Loucy (cell line): ENCODE data around the gene TOGARAM2.

Experiments
- H2AFZ ChIP-seq: fragments of 200-600 bp; sonication (generic); 2 replicates; pipeline ENCODE4 v1.6.0; 2016; ENCODE audit warnings: antibody characterized with exemption, mild to moderate bottlenecking, low read length, moderate library complexity
- H3F3A ChIP-seq: fragments of 200-600 bp; 2 replicates; pipeline ENCODE4 v1.6.0; 2016; ENCODE audit warnings: antibody characterized with exemption, low read depth, mild to moderate bottlenecking
- H3K27me3 ChIP-seq: fragments of 200-600 bp; sonication (generic); 2 replicates; pipeline ENCODE4 v1.6.1; 2014; ENCODE audit warnings: low read length, mild to moderate bottlenecking; ENCODE audit not compliant: insufficient read depth, poor library complexity, severe bottlenecking
- H3K36me3 ChIP-seq: fragments of 200-600 bp; sonication (generic); 2 replicates; pipeline ENCODE4 v1.6.1; 2016; ENCODE audit warnings: low read length; ENCODE audit not compliant: insufficient read depth
- H3K4me1 ChIP-seq: fragments of 200-600 bp; sonication (generic); 2 replicates; pipeline ENCODE4 v1.5.1; 2014; ENCODE audit warnings: low read length, mild to moderate bottlenecking; ENCODE audit not compliant: insufficient read depth, poor library complexity, severe bottlenecking
- H3K4me2 ChIP-seq: fragments of 200-600 bp; sonication (generic); 2 replicates; pipeline ENCODE4 v1.6.0; 2014; ENCODE audit warnings: antibody characterized with exemption, low read length, low read depth, mild to moderate bottlenecking; ENCODE audit not compliant: poor library complexity, severe bottlenecking
- H3K4me3 ChIP-seq: fragments of 200-600 bp; sonication (generic); 2 replicates; pipeline ENCODE4 v1.5.1; 2014; ENCODE audit warnings: low read length, mild to moderate bottlenecking, mixed read lengths; ENCODE audit not compliant: poor library complexity, severe bottlenecking
- H3K79me2 ChIP-seq: fragments of 200-600 bp; sonication (generic); 2 replicates; pipeline ENCODE4 v1.6.1; 2014; ENCODE audit warnings: low read length; ENCODE audit not compliant: insufficient read depth
- H3K9ac ChIP-seq: fragments of 200-600 bp; sonication (generic); 2 replicates; pipeline ENCODE4 v1.6.0; 2014; ENCODE audit warnings: mild to moderate bottlenecking, low read depth, low read length, moderate library complexity; ENCODE audit not compliant: poor library complexity, severe bottlenecking
- H3K9me2 ChIP-seq: fragments of 200-600 bp; sonication (generic); replicated peaks from 2 replicates; pipeline ENCODE4 v1.6.1; 2016; ENCODE audit warnings: low read depth, low read length, mixed read lengths
- H3K9me3 ChIP-seq: fragments of 200-600 bp; sonication (generic); 2 replicates; pipeline ENCODE4 v1.6.1; 2014; ENCODE audit warnings: mild to moderate bottlenecking, antibody characterized with exemption, low read length, low read depth; ENCODE audit not compliant: insufficient read depth
- H4K20me1 ChIP-seq: fragments of 200-600 bp; sonication (generic); 2 replicates; pipeline ENCODE4 v1.6.0; 2014; ENCODE audit warnings: antibody characterized with exemption, low read length, mild to moderate bottlenecking; ENCODE audit not compliant: insufficient read depth, poor library complexity, severe bottlenecking
- CTCF ChIP-seq: fragments of 200-600 bp; sonication (generic); conservative IDR thresholded peaks from 2 replicates; pipeline ENCODE4 v1.5.1; 2014; ENCODE audit warnings: mild to moderate bottlenecking, antibody characterized with exemption, low read length
- EZH2phosphoT487 ChIP-seq: fragments of 200-600 bp; IDR thresholded peaks from 2 replicates; pipeline ENCODE4 v1.6.1; 2018; ENCODE audit warnings: antibody characterized with exemption, mild to moderate bottlenecking, moderate library complexity, borderline replicate concordance

The TOGARAM2 gene

DNA sequence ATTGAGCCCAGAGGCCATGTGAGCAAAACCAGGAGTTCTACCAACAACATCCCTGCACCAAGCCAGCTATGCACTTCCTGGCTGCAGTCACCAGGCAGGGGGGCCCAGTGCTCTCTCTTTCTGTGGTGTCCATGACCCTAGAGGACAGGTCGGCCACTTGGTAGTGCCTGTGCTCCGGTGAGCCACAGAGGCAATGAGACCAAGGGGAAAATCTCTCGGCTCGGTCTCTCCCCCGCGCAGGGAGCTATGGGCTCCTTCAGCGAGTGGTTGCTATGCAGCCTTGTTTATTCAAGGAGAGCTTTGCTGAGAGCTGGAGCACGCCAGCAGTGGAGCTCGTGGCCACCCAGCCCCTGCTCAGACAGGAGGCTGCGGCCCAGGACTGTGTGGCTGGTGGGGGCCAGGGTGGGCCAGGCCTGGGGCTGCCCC is at the start of gene TOGARAM2:
Gene TOGARAM2 (plus strand): TSS at position 283 of the 426 bp plus-strand sequence. CDS start 13,537 bp downstream, outside the sequence.
- Histone ChIP-seq H3K27me3 (no peaks in the 10 kb centered on the region), H3K4me1 (no peaks in the 10 kb centered on the region), H3K9me2 (no peaks in the 10 kb centered on the region), H4K20me1 (no peaks in the 10 kb centered on the region), H2AFZ (no peak within 1 kb of the TSS), H3F3A (no peaks in the 10 kb centered on the region), H3K9ac (no peak within 1 kb of the TSS), H3K79me2 (no peaks in the 10 kb centered on the region), H3K4me2 (no peak within 1 kb of the TSS), H3K9me3 (no peaks in the 10 kb centered on the region), H3K36me3 (no peaks in the 10 kb centered on the region), H3K4me3 (no peak within 1 kb of the TSS)
- TF ChIP-seq CTCF (no peak), EZH2phosphoT487 (no peak)

DNA sequence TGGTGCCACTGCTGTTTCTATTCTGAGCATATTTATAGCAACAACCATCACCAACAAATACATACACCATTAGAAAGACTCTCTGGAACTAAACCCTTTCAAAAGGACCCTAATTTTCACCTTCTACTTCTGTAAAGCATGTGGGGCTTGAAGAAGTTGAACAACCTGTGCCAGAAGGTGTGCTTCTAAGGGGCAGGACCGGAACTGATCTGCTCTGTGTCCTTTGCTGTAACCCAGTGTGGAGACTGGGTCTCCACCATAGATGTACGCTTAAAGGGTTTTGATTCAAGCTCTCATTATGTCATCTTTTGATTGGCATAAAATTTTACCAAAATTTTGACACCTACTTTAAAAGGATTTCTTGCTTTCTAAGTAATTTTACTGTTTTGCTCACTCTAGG is 46.3 kb upstream of the TOGARAM2 start:
- Histone ChIP-seq H2AFZ (no peak overlapping the region), H3K9me3 (no peaks in the 10 kb centered on the region), H3K4me1 (no peaks in the 10 kb centered on the region), H4K20me1 (no peaks in the 10 kb centered on the region), H3F3A (no peaks in the 10 kb centered on the region), H3K4me3 (no peak overlapping the region), H3K27me3 (no peaks in the 10 kb centered on the region), H3K79me2 (no peaks in the 10 kb centered on the region), H3K36me3 (peaks cover 95% of the 10 kb centered on the region), H3K4me2 (no peak overlapping the region), H3K9me2 (no peaks in the 10 kb centered on the region), H3K9ac (no peak overlapping the region)
- TF ChIP-seq CTCF (no peak), EZH2phosphoT487 (no peak)

DNA sequence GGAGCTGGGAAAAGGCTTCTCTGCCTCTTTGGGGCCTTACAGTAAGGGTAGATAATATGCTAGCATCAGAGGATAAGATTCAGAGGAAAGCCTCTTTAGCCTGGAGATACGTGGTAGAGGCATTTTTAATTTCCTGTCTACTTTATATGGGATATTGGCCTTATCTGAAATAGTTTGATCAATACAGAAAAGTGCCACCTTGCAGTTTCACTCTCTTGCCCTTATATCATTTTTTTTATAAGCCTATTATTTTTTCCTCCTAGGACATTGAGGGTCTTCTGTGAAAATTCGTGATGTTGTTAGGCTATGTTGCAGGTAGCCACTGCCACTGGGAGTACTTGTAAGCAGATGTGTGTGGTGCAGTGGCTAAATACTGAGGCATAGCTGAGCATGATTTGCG is 40.1 kb upstream of the TOGARAM2 start:
- Histone ChIP-seq H4K20me1 (no peaks in the 10 kb centered on the region), H3K9me2 (no peaks in the 10 kb centered on the region), H3K79me2 (no peaks in the 10 kb centered on the region), H3K4me2 (no peak overlapping the region), H3K9ac (no peak overlapping the region), H3K27me3 (no peaks in the 10 kb centered on the region), H3F3A (no peaks in the 10 kb centered on the region), H3K4me3 (no peak overlapping the region), H3K36me3 (peaks cover 87% of the 10 kb centered on the region), H3K4me1 (no peaks in the 10 kb centered on the region), H3K9me3 (no peaks in the 10 kb centered on the region), H2AFZ (no peak overlapping the region)
- TF ChIP-seq EZH2phosphoT487 (no peak), CTCF (no peak)
